ENCODE data around the gene LONP1. TPM values are rescaled to one million over a fixed set of nuclear protein-coding genes. Genes with fewer than 3 reads are reported as not detected.

LONP1 gene
- total and polyA plus RNA-seq, 8 donors, result 23.3 to 63.9 (median 39.4) TPM

DNA sequence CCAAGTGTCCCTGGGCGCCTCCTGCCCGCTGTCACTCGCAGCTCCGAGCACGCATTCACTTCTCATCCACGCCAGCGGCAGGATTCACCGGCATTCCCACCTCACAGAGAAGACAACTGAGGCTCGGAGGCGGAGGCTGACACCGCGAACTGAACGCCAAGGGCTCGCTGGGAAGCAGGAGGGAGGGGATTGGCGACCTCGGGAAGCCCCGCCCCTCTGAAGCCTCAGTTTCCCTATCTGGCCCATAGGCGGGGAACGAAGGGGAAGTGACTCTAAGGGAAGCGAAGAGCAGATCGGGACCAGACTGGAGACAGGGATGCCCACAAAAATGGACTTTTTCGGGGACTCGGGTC, 39.9 kb downstream of the LONP1 start:
- Histone ChIP-seq H3K27me3 (no peaks in the 10 kb centered on the region), H3K4me3 (peak overlapping the region; percentile 46 to 93 (median 84)), H3K9me3 (no peaks in the 10 kb centered on the region), H3K27ac (peak overlapping the region; percentile 77 to 89 (median 88)), H3K36me3 (no peaks in the 10 kb centered on the region), H3K4me1 (no peaks in the 10 kb centered on the region)
- TF ChIP-seq, protein P1, sequence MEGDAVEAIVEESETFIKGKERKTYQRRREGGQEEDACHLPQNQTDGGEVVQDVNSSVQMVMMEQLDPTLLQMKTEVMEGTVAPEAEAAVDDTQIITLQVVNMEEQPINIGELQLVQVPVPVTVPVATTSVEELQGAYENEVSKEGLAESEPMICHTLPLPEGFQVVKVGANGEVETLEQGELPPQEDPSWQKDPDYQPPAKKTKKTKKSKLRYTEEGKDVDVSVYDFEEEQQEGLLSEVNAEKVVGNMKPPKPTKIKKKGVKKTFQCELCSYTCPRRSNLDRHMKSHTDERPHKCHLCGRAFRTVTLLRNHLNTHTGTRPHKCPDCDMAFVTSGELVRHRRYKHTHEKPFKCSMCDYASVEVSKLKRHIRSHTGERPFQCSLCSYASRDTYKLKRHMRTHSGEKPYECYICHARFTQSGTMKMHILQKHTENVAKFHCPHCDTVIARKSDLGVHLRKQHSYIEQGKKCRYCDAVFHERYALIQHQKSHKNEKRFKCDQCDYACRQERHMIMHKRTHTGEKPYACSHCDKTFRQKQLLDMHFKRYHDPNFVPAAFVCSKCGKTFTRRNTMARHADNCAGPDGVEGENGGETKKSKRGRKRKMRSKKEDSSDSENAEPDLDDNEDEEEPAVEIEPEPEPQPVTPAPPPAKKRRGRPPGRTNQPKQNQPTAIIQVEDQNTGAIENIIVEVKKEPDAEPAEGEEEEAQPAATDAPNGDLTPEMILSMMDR (IDR thresholded peaks at IDR 0.05), result no peak
- ATAC-seq (peak; percentile 1 to 3 (median 2)), FAIRE-seq (no peak), DNase-seq (peak in 1 of 6 donors; percentile 80)
- WGBS, 2 donors, result 0% methylated on average over 23 of the region's 23 CpGs
- intact Hi-C loops (cut with DNase I), result no loop called here

DNA sequence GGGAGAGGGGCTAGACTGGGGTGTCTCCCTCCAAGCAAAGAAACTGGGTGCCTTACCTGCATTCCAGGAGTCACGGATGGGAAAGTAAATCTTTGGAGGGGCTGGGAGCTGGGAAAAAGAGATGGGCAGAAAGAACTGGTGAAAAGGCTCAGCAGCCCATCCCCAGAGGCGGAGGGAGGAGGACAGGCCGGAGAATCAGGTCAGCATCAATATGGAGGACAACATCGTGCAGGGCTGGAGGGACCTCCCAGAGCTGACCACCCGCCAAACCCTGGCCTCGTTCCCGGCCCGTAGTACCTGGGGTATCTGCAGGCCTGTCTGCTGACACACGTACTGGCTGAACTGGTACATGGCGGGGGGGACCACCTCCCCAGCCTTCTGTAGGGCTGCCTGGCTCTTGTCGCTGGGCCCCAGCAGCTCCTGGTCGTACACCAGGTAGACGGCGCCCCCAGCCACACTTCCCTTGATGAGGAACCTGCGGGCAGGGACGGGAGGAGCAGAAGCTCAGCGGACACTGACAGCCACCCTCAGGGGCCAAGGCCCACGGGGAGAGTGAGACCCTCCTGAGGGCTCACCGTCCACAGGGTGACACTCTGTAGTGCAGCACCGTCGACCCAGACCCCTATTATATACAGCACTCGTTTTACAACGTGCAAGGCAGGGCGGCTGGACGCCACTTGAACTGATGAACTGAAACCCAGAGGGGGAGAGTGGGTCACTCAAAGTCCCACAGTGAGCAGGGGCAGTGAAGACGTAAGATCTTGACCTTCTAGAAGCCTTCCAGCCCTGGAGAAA, 40.5 kb downstream of the LONP1 start:
- peak in 2 of 6 donors; percentile 66 to 86 for DNase-seq
- 18 to 21% methylated on average over 23 to 26 of the region's 26 CpGs for WGBS, 2 donors
- no peaks in the 10 kb centered on the region for H3K27me3 ChIP-seq
- no peak for FAIRE-seq
- no peaks in the 10 kb centered on the region for H3K4me1 ChIP-seq
- H3K4me3 ChIP-seq, result peak overlapping the region; percentile 46 to 93 (median 84)
- H3K27ac ChIP-seq, result peak overlapping the region in 3 of 4 donors; percentile 77 to 89 (median 87)
- H3K36me3 ChIP-seq, result no peaks in the 10 kb centered on the region
- no peaks in the 10 kb centered on the region for H3K9me3 ChIP-seq
- intact Hi-C loops (cut with DNase I), result no loop called here
- peak in 1 of 4 donors; percentile 0 for ATAC-seq
- TF ChIP-seq, protein P1 (IDR thresholded peaks at IDR 0.05), result no peak

DNA sequence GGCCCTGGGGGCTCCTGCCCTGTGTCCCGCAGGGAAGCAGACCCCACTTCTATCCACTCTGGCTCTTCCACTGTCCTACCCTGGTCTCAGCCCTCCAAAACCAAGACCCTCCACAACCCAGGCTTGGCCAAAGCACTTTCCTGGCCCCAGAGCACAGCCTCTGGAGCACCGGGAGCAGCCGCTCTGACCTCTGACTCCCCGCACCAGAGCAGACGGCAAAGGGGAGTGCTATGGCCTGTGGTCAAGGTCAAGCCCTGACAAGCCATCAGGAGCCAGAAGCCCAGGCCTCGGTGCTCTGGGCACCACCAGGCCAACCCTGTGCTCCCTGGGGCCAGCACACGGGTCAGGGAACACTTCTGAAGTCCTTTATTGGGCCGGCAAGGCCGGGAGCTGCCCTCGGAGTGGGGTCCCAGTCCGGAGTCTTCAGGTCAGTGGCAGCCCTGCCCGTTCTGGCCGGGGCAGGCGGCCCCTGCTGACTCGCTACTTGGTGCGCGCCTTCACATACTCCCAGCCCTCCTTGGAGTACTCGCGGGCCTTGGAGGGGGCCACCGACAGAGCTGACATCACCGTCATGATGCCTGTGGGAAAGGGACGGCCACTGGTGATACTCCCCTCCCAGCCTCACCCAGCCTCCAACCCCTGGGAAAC, 41.8 kb downstream of the LONP1 start:
- Histone ChIP-seq H3K27me3 (no peaks in the 10 kb centered on the region), H3K4me1 (no peaks in the 10 kb centered on the region), H3K36me3 (no peaks in the 10 kb centered on the region), H3K27ac (no peak overlapping the region), H3K4me3 (no peak overlapping the region), H3K9me3 (no peaks in the 10 kb centered on the region)
- no peak for FAIRE-seq
- WGBS, 2 donors, result 86 to 89% methylated on average over 22 of the region's 22 CpGs
- intact Hi-C loops (cut with DNase I), result no loop called here
- TF ChIP-seq, protein P1 (IDR thresholded peaks at IDR 0.05), result no peak
- no peak for ATAC-seq
- peak in 2 of 6 donors; percentile 43 to 77 for DNase-seq

DNA sequence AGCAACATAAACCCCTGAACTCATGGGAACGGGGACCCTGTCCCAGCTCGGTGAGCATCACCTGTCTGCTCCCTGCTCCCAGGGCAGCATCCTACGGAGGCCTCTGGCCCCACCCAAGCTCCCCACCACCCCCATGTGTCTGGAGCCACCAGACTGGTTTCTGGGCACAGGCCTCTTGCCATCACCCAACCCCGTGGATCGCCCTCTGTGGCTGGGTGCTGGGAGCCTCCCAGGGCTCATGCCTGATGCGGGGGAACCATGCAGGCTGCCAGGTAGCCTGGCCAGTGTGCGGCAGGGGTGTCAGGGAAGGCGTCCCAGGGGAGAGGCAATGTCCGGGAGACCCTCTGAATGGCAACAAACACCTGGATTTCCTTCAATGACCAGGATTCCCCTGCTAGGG, 42.4 kb downstream of the LONP1 start:
- TF ChIP-seq, protein P1 (IDR thresholded peaks at IDR 0.05), result no peak
- Histone ChIP-seq H3K27ac (no peak overlapping the region), H3K9me3 (no peaks in the 10 kb centered on the region), H3K27me3 (no peaks in the 10 kb centered on the region), H3K36me3 (no peaks in the 10 kb centered on the region), H3K4me1 (no peaks in the 10 kb centered on the region), H3K4me3 (no peak overlapping the region)
- no peak for FAIRE-seq
- WGBS, 2 donors, result 85 to 87% methylated on average over 9 of the region's 9 CpGs
- DNase-seq, result peak in 1 of 6 donors; percentile 72
- intact Hi-C loops (cut with DNase I), result no loop called here
- no peak for ATAC-seq

DNA sequence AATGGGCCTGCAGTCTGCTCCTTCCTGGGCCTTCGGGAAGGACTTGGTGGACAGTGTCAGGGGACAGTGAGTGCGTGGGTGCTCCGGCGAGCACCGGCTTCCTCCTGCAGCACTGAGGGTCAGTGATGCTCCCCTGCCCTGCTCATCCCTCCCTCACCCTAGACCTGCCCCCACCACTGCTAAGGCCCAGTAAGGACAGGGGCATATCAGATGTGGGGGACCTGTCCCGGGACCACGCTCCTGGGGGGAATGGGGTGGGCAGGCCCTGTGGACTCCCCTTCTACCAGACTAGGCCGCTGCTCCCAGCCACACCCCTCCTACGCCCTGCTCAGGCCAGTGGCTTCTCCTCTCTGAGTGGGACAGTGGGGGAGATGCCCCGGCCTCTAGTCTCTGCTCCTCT, 42.8 kb downstream of the LONP1 start:
- no peak overlapping the region for H3K27ac ChIP-seq
- FAIRE-seq (no peak), DNase-seq (peak in 1 of 6 donors; percentile 75), ATAC-seq (no peak)
- H3K36me3 ChIP-seq, result no peaks in the 10 kb centered on the region
- H3K27me3 ChIP-seq, result no peaks in the 10 kb centered on the region
- H3K9me3 ChIP-seq, result no peaks in the 10 kb centered on the region
- no peaks in the 10 kb centered on the region for H3K4me1 ChIP-seq
- no peak overlapping the region for H3K4me3 ChIP-seq
- TF ChIP-seq, protein P1 (IDR thresholded peaks at IDR 0.05), result no peak
- intact Hi-C loops (cut with DNase I), result no loop called here
- 85 to 94% methylated on average over 10 of the region's 10 CpGs for WGBS, 2 donors

Data from pancreas (tissue), 10 donors.